Adrenal gland (tissue), 12 donors: ENCODE results near the gene IFT88. TPM values are rescaled to one million over a fixed set of nuclear protein-coding genes. Genes with fewer than 3 reads are reported as not detected.

Experiments used
- DNase-seq, 7 donors: peaks; one replicate each; pipeline ENCODE4 v3.0.0-alpha.2; 2019 to 2020
- H3K27ac ChIP-seq, 5 donors: fragments of 200-600 bp; sonication (generic) in 4 of 5; 1 replicate in 3 of 5; 2 replicates in 2 of 5; pipeline versions ENCODE4 v1.5.1 to v1.8.0; 2016 to 2020; ENCODE audit warnings: mild to moderate bottlenecking in 1 of 5
- H3K27me3 ChIP-seq: fragments of 200-600 bp; 2 replicates; pipeline ENCODE4 v1.8.0; 2021
- H3K36me3 ChIP-seq, 2 donors: fragments of 200-600 bp; replicated peaks in 1 of 2; 1 replicate in 1 of 2; 2 replicates in 1 of 2; pipeline versions ENCODE4 v1.5.1 to v1.8.0; 2018 to 2022
- H3K4me1 ChIP-seq, 2 donors: fragments of 200-600 bp; replicated peaks in 1 of 2; 1 replicate in 1 of 2; 2 replicates in 1 of 2; pipeline versions ENCODE4 v1.5.1 to v1.8.0; 2018 to 2021
- H3K4me3 ChIP-seq, 4 donors: fragments of 200-600 bp; sonication (generic) in 3 of 4; one replicate each; pipeline ENCODE4 v1.5.1; 2016 to 2018
- H3K9me3 ChIP-seq, 3 donors: fragments of 200-600 bp; sonication (generic) in 1 of 3; replicated peaks in 1 of 3; 1 replicate in 2 of 3; 2 replicates in 1 of 3; pipeline versions ENCODE4 v1.5.1 to v1.8.0; 2016 to 2021
- POLR2A ChIP-seq, 2 donors: fragments of 450-650 bp; IDR thresholded peaks; one replicate each; pipeline ENCODE4 v1.6.1; 2017; ENCODE audit warnings: antibody characterized with exemption in 2 of 2, mild to moderate bottlenecking in 2 of 2, moderate library complexity in 1 of 2
- WGBS, 4 donors: extraction: QIAGEN DNeasy Blood & Tissue Kit in 2 of 4; methylation state at CpG; one replicate each; pipeline versions ENCODE4 v1.1.5 to v1.1.7; 2013 to 2017; 5-methylcytosine and 5-hydroxymethylcytosine counted together
- intact Hi-C, 2 donors: fragments of 100-400 bp; cut with DNase I; formaldehyde crosslinking; loops; one replicate each; pipeline versions ENCODE4 v1.14.1 to v1.15.0; 2022 to 2023
- polyA plus RNA-seq, 3 donors: library from polyadenylated mRNA; stranded (reverse); fragments of 200-250 nt in 2 of 3; fragments of 350-450 nt in 1 of 3; fragmentation: Illumina TruSeq in 1 of 3; extraction: RNeasy Lipid Tissue Mini Kit (QIAGEN cat#74804) in 1 of 3; gene quantifications; one replicate each; pipeline ENCODE4 v1.2.3, GENCODE V29; 2013 to 2014
- total RNA-seq, 9 donors: library from RNA; depleted of rRNA in 4 of 9; stranded (reverse); fragments of >200 nt in 4 of 9; fragments of 120-200 nt in 1 of 9; fragmentation: NEBNext Ultra II Directional in 1 of 9; extraction: Animal tissue kit (Norgen Biotek cat#: 25700) in 1 of 9; gene quantifications; one replicate each; pipeline versions ENCODE4 v1.1.0 to v1.2.4, GENCODE V29; 2013 to 2023
- TF ChIP-seq, protein P1 (sequence below), 6 experiments: fragments of 450-650 bp in 4 of 6; fragments of 200-600 bp in 2 of 6; sonication (generic) in 1 of 6; IDR thresholded peaks; 1 replicate in 5 of 6; 2 replicates in 1 of 6; pipeline versions ENCODE4 v1.5.1 to v1.8.0; 2016 to 2021; ENCODE audit warnings: antibody characterized with exemption in 6 of 6, mild to moderate bottlenecking in 2 of 6, moderate library complexity in 1 of 6
- donor health status: healthy with polysubstance abuse.
- donor health status: Bipolar disorder and iron deficiency.
- donor health status: DM: yes; HTN: yes; CAD: no.
- donor health status: DM: no; HTN: no; CAD: no.
- donor health status: DM: no; HTN: no; CAD: no.
- donor health status: DM: yes; HTN: yes; CAD: no.

Gene IFT88
- total and polyA plus RNA-seq, 12 donors, result 7.0 to 22.9 (median 15.2) TPM

DNA sequence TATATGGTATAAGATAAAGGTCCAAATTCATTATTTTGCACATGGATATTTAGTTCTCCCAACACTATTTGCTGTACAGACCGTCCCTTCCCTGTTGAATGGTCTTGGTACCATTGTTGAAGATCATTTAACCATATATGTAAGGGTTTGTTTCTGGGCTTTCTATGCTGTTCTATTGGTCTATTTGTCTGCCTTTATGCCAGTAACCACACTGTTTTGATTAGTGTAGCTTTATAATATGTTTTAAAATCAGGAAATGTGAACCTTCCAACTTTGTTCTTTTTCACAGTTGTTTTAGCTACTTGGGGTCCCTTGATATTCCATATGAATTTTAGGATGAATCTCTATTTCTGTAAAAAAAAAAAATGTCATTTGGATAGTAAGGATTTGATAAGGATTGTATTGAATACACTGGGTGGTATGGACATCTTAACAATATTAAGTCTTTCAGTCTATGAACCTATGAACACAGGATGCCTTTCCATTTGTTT lies 16.9 kb downstream of the IFT88 start:
- Histone ChIP-seq H3K27me3 (no peaks in the 10 kb centered on the region), H3K9me3 (peaks cover 0 to 5% (median 0%) of the 10 kb centered on the region in 3 donors), H3K4me3 (no peak overlapping the region), H3K4me1 (no peaks in the 10 kb centered on the region), H3K27ac (no peak overlapping the region), H3K36me3 (no peaks in the 10 kb centered on the region)
- 96 to 100% (median 97%) methylated on average over 1 of the region's 1 CpG for WGBS, 4 donors
- intact Hi-C loops, result no loop called here
- TF ChIP-seq POLR2A (IDR thresholded peaks at IDR 0.05), result no peak
- TF ChIP-seq, protein P1, sequence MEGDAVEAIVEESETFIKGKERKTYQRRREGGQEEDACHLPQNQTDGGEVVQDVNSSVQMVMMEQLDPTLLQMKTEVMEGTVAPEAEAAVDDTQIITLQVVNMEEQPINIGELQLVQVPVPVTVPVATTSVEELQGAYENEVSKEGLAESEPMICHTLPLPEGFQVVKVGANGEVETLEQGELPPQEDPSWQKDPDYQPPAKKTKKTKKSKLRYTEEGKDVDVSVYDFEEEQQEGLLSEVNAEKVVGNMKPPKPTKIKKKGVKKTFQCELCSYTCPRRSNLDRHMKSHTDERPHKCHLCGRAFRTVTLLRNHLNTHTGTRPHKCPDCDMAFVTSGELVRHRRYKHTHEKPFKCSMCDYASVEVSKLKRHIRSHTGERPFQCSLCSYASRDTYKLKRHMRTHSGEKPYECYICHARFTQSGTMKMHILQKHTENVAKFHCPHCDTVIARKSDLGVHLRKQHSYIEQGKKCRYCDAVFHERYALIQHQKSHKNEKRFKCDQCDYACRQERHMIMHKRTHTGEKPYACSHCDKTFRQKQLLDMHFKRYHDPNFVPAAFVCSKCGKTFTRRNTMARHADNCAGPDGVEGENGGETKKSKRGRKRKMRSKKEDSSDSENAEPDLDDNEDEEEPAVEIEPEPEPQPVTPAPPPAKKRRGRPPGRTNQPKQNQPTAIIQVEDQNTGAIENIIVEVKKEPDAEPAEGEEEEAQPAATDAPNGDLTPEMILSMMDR (IDR thresholded peaks at IDR 0.05), result no peak
- DNase-seq, result no peak

DNA sequence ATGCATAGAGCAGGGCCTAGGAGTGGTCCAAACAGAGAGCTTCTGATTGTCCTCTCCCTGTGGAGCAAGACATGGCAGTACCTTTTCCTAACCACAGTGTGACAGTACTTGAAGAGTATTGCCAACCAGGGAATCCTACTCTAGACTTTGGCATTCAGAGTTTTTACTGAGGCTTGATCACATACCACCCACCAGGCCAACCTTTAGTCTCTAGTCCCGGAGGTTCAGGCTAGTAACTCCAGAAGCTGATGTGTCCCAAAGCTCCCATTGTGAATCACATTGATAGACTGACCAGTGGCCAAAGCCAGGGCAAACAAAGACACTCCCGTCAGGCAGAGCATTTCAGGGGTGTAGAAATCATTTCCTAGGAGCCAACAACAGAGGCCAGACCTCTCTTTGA lies 18.4 kb downstream of the IFT88 start:
- Histone ChIP-seq H3K4me1 (no peaks in the 10 kb centered on the region), H3K9me3 (peaks cover 0 to 5% (median 0%) of the 10 kb centered on the region in 3 donors), H3K27ac (no peak overlapping the region), H3K36me3 (no peaks in the 10 kb centered on the region), H3K4me3 (no peak overlapping the region), H3K27me3 (no peaks in the 10 kb centered on the region)
- no peak for DNase-seq
- TF ChIP-seq POLR2A (IDR thresholded peaks at IDR 0.05), result no peak
- TF ChIP-seq, protein P1 (IDR thresholded peaks at IDR 0.05), result no peak
- 95 to 100% (median 97%) methylated on average over 2 of the region's 2 CpGs for WGBS, 4 donors
- intact Hi-C loops, result no loop called here

DNA sequence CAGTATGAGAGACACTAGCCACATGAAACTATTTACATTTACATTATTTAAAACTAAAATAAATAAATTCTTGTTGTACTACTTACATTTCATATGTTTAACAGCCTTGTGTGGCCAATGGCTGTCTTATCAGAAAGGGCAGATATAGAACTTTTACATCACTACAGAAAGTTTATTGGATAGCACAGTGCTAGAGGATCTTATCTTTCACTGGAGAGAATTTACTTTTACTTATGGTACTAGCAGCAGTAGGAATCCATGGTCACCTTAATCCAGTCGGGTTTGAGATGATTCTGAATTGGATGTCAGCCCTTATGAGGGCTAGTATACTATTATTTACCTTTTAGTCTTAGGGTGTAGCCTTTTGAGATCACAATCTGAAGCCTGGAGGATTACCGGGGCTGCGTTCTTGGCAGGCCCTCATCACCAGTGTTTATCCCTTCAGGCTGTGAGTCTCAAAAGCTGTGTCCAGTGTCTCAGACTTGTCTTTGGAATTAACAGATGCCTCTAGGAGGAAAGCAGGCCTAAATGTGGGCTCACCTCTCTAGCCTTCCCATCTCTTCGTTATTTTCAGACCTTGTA lies 21.7 kb downstream of the IFT88 start:
- H3K4me3 ChIP-seq, result no peak overlapping the region
- no peaks in the 10 kb centered on the region for H3K27me3 ChIP-seq
- no peak for DNase-seq
- no peaks in the 10 kb centered on the region for H3K4me1 ChIP-seq
- WGBS, 4 donors, result 92 to 98% (median 92%) methylated on average over 4 of the region's 4 CpGs
- TF ChIP-seq POLR2A (IDR thresholded peaks at IDR 0.05), result no peak
- TF ChIP-seq, protein P1 (IDR thresholded peaks at IDR 0.05), result no peak
- intact Hi-C loops, result no loop called here
- peaks cover 0 to 4% of the 10 kb centered on the region in 2 donors for H3K36me3 ChIP-seq
- no peak overlapping the region for H3K27ac ChIP-seq
- peaks cover 0 to 3% (median 0%) of the 10 kb centered on the region in 3 donors for H3K9me3 ChIP-seq

DNA sequence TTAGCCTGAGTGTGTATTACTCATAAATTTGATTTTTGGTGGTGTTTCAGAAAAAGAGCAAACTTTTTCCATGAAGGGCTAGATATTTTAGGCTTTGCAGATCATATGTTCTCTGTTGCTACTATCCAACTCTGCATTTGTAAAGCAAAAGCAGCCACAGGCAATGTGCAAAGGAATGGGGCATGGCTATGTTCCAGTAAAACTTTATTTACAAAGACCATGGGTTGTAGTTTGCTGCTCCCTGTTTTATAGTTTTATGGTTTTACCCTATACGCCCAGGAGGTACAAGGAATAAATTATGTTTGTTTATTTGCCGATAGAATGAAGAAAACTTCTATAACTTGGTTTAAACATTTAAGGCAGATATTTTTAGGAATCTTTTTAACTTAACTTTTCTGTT lies 23.6 kb downstream of the IFT88 start:
- Histone ChIP-seq H3K9me3 (no peaks in the 10 kb centered on the region), H3K27ac (no peak overlapping the region), H3K27me3 (no peaks in the 10 kb centered on the region), H3K4me1 (no peaks in the 10 kb centered on the region), H3K4me3 (no peak overlapping the region), H3K36me3 (peaks cover 0 to 4% of the 10 kb centered on the region in 2 donors)
- no peak for DNase-seq
- WGBS, 4 donors, result 91 to 99% (median 98%) methylated on average over 2 of the region's 2 CpGs
- intact Hi-C loops, result no loop called here
- TF ChIP-seq, protein P1 (IDR thresholded peaks at IDR 0.05), result no peak
- TF ChIP-seq POLR2A (IDR thresholded peaks at IDR 0.05), result no peak
